ENCODE measurements around the gene ATP2B1.

The ATP2B1 gene

DNA sequence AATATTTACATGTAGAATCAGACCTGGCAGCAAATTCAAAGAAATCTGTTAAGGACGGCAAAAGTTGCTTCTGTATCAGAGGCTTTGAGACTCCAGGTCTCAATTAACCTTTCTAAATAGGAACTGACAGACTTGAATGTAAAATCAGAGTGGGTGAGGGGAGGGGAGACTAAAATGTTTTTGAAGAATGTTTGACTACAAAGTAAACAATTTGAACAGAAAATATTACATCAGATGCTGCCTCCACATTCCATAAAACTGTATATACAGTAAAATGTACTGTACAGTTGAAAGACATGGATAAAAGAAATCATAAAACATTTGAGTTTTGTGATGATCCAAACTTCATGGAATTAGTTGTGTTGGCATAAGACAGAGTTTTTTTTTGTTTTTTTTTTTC is 133.3 kb downstream of the ATP2B1 start:
- DNase-seq, result no peak

DNA sequence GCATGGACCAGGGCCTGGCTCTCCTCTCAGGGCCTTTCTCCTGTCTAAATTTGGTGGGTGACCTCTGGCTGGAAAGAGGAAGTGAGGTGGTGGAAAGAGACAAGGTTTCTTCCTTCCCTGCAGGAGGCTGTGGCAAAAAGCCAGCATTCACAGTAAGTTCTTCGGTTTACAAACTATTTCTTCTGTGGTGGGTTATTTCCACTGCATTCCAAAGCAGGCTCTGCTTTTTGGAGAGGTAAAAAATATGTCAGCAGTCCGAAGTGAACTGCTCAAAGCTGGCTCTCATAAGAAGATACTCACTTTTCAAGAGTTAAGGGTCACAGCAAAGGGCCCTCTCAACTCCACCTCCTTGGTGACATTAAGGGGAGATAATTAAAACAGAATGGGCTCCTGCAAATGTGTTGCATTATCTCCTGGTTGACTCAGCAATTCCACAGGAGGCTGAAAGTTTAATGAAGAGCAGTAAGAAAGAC is 133.9 kb downstream of the ATP2B1 start:
- DNase-seq, result no peak

DNA sequence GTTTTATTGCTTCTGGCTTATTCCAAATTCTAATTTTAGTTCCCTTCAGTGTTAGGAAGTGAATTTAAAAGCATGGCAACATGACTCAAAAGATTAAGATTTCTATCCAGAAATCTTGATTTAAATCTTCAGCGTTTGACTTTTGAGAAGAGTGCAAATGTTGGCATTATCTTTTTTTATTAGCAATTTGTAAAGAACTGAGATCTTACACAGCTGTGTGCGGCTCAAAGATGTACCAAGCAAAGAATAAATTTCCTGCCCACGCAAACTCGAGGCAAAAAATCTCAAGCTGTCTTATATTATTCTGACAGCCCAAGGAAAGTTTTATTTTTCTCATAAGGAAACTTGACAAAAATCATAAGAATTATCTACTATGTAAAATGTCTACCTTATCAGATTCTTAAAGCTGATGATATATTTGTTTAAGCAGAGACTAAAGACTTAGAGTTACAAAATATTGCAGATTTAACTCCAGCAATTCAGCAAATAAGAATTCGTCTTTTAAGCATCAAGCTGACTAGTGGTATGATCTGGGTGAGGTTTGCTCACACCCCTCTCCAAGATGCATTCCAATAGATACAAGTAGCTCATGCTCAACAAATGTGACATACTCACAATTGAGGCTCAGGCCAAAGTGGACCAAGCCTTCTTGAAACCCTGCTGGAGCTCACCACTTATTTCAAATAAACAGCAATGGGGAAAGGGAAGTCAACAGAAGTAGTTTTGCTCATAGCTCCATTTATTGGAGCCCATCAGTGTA is 135.4 kb downstream of the ATP2B1 start:
- DNase-seq, result no peak

DNA sequence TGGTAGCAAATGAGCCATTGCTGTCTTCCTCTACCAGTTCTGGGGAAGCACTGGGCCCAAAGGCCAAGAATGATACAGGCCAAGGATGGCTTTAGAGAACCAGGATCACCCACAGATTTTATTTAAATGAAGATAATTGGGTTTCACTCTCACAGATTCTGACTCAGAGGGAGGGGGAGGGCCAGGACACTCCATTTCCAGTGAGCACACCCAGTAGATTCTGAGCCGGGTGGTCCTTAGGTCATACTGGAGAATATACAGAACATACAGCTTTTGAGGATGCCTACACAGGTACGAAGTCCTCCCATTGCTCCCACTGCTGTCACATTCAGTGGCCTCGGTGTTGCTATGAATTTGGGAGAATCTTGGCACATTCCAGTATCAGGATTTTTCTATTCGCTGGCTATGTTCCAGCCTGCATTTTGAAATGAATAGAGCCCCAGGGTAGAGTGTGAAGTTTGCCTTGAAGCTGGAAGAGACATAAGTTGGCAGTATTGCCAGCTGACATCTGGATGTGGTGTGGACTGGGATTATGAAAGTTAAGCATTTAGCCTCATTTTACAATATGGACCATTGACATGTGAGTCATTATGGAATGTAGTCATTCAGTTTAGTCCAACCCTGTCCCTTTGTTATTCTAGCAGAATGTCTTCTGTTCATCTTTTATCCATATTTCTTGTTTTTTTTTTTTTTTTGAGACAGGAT is 137.0 kb downstream of the ATP2B1 start:
- no peak for DNase-seq

DNA sequence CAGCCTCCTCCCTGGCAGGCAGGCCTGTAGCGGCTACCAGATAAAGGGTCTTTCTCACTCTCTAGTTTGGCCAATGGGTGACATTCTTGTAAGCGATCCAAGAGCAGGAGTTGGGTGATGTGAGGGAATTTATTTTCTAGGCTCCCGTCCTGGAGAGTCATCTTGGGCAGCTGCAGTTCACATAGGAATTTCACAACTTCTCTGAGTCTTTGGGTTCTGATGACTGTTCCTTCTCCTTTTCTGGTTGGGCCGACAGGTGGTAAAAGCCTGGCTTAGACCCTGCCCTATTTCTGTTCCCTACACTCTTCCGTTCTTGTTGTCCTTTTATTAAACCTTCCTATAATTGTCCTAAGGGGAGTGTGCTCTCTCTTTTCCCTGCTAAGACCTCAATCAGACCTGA is 140.2 kb downstream of the ATP2B1 start:
- no peak for DNase-seq

DNA sequence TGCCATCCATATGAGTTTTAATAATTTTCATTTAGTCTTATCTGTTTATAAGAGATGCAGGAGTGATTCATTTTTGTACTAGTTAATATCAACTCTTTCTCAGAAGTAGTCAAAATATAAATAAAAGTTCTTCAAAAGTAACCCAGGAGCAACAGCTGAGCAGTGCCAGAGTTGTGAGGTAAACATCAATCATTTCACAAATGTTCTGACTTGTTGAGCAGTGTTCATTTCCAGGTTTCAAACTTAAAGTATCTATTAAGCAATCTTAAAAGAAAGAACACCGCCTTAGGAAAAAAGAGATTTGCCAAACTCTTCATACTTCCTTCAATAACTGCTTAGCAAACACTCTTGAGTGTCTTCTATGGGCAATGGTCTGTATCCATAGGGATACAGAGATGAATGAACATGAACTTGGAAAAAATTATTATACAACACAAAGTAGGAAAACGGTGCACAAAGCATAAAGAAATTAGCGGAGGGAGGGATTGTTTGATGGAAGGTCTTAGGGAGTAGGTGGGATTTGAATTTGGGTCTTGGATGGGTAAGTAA is 140.9 kb downstream of the ATP2B1 start:
- DNase-seq, result no peak

DNA sequence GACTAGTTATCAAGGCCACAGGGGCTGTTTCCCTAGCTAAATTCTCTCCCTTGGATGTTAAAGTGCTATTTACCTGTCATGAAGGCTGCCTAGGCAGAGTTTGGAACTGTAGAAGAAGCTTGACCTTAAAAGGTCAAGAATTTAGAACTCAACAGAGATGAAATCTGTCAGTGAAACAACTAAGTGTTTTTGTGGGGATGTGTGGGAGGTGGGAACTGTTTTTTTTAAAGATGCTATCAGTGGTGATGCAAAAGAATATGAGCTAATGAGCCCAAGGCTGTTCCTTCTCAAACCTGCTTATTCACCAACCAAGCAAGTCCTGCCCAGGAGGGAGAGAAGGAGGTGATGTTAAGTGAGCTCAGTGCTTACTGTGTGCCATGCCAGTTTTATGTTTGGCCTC is 142.0 kb downstream of the ATP2B1 start:
- no peak for DNase-seq

DNA sequence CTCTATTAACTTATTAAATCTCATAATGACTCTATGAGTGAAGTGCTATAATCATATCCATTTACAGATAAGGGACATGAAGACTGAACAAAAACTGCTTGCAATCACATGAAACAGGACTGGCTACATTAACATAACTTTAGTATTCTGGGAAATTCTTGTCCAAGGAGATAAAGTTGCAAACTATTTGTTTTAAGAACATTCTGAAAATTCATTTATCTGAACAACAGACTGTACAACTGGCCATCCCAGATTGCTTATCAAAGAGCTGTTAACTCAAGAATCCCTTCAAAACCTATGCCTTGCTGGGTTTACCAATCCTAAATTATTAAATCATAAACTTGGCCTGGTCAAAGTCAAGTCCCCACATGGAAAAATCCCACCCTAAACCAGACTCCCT is 143.6 kb downstream of the ATP2B1 start:
- DNase-seq, result no peak

DNA sequence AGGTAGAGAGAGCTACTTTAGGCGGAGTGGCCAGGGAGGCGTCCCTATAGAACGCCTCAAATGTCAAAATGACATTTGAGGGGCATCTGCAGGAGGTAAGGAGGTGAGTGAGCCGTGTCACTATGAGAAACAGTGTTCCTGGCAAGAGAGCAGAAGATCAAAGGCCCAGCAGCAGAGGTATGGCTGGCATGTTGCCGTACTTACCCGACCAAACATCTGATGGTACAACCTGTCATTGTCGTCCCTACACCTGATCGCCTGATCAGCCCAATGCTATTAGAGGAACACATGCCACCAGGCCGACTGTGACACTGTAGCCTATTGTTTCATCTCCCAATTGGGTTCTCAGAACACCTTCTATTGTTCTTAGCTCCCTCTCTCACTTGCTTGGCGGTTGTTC is 148.9 kb downstream of the ATP2B1 start:
- no peak for DNase-seq

DNA sequence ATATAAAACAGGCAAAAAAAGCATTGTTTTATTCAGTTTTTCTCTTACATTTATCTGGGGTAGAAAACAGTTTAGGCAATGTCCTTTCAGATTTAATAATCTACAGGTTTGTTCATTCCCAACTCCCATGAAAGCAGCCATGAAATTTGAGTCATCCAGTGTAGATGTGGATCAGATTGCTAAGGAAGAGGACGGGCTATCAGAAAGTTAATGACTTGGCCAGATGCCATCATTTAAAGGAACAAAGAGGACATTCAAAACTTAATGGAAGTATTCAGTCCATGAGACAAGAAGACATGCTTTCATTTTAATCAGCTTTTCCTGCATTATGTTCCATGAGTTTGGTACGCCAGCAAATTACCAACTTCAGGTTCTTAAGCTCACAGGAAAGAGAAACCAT is 151.7 kb downstream of the ATP2B1 start:
- DNase-seq, result no peak

DNA sequence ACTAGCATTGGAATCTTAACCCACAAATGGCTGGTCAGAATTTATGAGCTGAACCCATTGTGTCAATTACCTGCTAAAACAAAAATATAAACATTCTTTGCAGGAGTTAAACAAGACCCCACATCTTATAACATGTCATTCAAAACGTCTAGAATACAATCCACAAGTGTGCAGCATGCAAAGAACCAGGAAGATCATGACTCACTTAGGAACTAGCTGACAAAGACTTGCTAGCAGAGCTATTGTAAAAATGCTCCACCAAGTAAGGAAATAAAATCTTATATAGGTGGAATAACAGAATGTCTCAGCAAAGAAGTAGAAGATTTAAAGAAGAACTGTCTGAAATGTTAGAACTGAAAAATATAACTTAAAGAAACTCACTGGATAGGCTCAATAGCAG is 156.3 kb downstream of the ATP2B1 start:
- DNase-seq, result no peak

DNA sequence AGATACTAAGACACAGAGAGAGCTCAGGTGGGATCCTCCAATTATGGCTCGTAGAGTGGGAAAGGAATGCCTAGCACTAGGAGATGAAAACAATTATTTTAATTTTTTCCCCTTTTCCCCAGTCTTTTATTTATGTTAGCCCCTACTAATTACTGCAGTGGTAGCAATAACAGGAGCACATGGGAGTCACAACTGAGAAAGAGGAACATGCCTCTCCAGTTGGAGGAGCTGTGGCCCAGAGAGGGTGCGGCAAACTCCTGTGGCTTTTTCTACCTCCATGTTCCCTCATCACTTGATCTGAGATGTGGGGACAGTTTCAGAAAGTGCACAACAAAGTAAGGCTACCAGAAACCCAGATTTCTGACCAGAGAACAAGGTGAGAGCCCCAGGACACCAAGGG is 156.9 kb downstream of the ATP2B1 start:
- DNase-seq, result no peak

DNA sequence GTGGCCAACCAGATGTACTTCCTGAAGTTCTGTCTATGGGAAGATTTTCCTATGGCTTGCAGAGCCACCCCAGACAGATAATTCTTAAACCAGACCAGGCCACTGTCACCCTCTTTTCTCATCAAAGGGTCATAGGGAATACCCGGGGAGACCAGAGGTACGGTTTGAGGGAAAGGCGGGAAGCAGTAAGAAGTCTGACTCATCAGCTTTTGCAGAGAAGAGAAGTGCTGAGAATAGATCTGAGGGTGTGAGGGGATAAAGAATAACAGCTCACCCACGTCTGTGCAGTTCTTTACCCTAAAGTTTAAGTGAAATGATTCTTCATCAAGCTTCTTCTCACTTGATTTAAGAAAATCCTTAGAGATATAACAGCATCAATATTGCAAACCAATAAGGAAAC is 161.5 kb downstream of the ATP2B1 start:
- no peak for DNase-seq

DNA sequence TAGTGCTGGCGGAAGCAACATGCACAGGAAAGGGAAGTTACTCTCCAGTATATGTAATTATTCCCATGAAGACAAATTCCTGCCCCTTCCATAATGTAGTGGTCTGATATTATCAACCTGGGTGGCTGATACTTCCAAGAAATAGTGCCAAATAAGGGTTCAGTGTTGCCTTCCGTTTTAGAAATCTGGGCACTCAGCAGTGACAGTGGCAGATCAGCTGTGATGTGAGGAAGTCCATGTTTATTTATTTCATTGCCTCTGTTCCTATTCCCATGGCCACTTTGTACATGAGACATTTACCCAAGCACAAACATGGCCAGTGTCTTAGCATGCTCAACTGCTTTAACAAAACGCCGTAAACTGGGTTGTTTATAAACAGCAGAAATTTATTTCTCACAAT is 162.5 kb downstream of the ATP2B1 start:
- DNase-seq, result no peak

DNA sequence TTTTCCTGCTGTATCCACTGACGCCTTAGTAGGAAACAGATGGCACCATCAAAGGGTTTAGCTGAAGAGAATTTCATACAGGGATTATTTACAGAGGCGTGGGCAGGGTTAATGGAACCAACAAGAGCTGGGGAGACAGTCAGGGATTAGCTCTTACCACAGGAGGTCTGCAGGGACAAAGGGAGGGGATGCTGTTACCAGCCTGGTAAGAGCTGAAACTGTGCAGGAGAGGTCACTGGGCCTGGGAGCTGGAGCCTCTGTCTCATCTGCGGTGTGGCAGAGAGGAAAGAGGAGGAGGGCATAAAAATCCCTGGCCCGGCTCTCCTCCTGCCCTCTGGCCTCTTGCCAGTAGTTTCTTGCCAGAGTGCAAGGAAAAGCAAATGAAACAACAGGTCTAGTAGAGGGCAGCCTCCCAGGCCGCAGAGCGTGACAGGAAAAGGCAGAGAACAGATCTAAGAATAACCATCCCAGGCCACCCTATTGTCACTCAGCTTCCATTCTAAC is 163.9 kb downstream of the ATP2B1 start:
- DNase-seq, result no peak

DNA sequence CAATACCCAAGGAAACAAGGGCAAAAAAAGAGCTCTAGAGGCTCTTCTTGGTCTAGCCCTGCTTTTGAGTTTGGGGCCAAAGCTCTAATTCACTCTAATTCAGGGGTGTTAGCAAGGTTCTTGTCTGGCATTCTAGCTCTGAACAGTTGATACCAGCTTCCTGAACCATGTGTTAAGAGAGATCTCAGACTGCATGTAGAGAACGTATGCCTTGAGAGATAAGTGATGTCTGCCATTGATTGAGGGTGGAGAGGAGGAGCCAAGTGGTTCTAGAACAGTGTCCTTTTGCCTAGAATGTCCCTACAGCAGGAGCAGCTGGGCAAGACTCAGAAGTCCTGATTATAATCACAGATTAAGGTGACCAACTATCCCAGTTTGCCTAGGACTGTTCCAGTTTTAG is 164.6 kb downstream of the ATP2B1 start:
- no peak for DNase-seq

DNA sequence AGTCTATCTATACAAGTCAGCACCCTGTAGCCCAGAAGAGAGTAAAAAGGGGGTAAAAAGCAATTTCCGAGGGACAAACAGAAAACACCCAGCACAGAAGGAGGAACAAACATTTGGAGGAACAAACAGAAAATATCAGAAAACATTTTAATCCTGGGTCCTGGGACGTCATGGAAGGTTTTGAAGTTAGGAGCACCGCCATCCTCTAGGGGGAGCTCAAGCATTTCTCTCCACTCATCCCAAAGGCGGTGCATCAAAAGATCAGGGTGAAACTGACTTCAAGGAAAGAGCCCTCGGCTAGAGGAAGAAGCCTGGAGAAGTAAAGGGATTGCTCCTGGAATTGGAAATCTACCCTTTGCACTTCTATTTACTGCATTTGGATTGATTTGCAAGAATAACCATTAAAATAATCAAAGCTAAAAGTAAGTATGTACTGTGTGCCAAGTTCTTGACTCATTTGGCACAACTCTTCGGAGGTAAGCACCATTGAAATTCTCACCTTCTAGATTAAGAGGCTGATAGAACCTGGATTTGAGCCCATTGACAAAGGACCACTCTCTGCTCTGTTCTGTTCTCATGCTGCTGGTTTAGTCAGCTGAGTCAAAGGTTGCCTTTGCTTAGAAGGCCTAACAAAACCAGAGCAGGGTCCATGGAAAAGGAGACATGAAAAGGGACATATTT is 165.6 kb downstream of the ATP2B1 start:
- peak; percentile 24 to 53 for DNase-seq

DNA sequence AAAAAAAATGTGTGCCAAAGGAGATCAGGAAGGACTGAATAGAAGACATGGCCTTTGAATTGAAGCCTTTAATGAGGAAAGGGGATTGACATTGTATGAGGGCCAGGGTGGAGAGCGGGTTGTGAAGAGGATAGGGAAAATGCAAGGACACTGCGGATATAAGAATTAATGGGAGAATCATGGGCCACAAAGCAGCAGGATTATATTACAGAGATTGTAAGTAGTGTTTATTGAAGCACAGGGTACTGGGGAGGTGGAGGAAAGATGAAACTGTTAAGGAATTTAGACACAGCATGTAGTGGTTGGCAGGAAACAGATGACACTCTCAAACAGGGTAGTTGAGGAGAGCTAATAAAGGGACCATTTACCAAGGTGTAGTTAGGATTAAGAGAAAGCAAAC is 166.4 kb downstream of the ATP2B1 start:
- no peak for DNase-seq

DNA sequence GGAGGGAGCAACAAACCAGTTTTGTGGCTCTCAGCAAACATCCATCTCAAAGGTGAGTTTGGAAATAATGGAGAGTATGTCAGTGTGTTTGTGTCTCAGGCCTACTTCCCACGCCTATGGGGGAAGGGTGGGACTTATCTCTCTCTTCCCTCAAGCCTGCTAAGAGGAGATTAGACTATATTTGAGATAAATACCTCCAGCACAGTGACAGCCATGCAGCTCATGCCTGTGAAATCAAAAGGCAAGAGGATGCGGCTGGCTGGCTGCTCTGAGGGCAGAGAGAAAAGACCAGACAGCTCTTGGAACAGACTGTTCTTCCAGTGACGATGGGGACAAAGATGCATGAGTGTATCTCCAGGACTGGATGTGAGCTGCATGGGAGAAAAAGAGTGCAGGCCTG is 168.1 kb downstream of the ATP2B1 start:
- DNase-seq, result no peak

DNA sequence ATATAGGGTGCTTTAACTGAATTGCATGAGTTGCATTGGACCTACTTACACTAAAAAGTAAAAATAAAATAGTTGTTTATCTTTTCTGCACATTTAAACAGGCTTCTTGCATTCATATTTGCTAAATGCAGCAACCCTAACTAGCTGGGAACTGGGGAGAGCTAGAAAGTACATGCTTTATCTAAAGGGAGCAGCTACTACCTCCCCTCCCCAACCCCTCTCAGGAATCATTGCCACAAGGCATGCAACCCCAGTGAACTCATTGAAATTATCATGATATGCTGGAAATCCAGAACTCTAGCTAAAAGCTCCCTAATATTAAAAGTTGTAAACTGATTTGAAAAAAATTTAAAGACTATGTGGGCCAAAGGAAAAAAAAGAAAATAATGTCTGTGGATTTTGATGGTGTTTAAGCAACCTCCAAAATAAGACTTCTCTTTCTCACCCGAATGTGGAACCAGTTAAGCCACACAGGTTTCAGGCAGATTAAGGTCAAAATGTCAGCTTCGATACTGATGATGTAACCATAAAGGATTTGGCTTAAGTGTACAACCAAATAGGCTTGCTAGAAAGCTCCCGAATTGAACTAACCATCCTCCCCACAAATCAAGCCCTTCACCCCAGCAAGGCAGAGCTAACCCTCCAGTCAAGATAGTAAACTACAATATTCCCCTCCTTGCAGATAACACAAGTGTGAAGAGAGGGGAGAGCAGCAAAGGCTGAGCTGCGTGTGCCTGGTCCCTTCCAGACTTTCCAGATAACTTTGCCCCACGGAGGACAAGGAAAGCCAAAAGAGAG is 169.0 kb downstream of the ATP2B1 start:
- no peak for DNase-seq

DNA sequence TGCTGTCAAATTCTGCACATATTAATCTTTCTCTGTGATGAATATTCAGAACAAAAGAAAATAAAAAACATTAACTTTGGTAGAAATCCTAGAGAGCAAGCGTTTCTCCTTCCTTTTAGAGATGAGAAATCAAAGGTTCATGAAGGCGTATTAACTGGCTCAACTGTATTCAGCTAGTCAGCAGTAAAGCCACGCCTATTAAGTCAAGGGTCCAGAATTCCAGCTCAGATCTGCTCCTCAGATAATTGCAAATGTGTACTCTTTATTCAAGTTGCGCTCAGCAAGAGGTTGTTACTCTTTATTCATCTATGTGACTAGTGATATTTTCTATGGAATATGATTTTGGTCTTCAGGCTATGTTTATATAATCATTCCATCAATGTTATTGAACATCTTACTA is 169.7 kb downstream of the ATP2B1 start:
- DNase-seq, result no peak

Data from NCI-H187 (cell line).